IMR-90 (cell line): ENCODE results near the gene UBR1. TPM values are rescaled to one million over a fixed set of nuclear protein-coding genes. Genes with fewer than 3 reads are reported as not detected.

Experiments
- ATAC-seq: fragments of 200-7000 bp; cut with Tn5 transposase; 2 replicates; pipeline ENCODE4 v1.9.1; 2020; ENCODE audit warnings: low read depth, mild to moderate bottlenecking, moderate library complexity
- BruUV-seq: library from RNA; stranded (reverse); fragments of 400-500 nt; replicated peaks from 2 replicates; lab custom pipeline; 2021; lab: Mats Ljungman, UMichigan
- CTCF ChIA-PET: fragments of 300-600 bp; formaldehyde crosslinking; extraction: SDS; loops from one replicate; lab custom pipeline; 2021; ENCODE audit warnings: antibody characterized with exemption; lab: Yijun Ruan, JAX
- POLR2A ChIA-PET: fragments of 300-600 bp; sonication (Branson Sonifier 250); formaldehyde crosslinking; loops from one replicate; lab custom pipeline; 2022; ENCODE audit warnings: antibody characterized with exemption; ENCODE audit not compliant: unreplicated experiment; lab: Charles Lee
- DNase-seq: peaks from one replicate; pipeline ENCODE4 v3.0.0; 2013
- H2AFZ ChIP-seq: replicated peaks from 2 replicates; pipeline ENCODE3; 2013; ENCODE audit warnings: low read length, mild to moderate bottlenecking; ENCODE audit not compliant: poor library complexity
- H2AK5ac ChIP-seq: 2 replicates; pipeline ENCODE4 v1.6.1; 2013; ENCODE audit warnings: low read depth, low read length, inconsistent platforms
- H2AK9ac ChIP-seq: replicated peaks from 2 replicates; pipeline ENCODE3; 2013; ENCODE audit warnings: mild to moderate bottlenecking, low read depth, low read length, moderate library complexity; ENCODE audit not compliant: poor library complexity
- H2BK120ac ChIP-seq: 2 replicates; pipeline ENCODE4 v1.6.1; 2013; ENCODE audit warnings: low read depth, low read length, inconsistent platforms
- H2BK15ac ChIP-seq: 3 replicates; pipeline ENCODE4 v1.6.1; 2013; ENCODE audit warnings: low read depth, low read length, inconsistent platforms
- H2BK20ac ChIP-seq: 2 replicates; pipeline ENCODE4 v1.6.1; 2013; ENCODE audit warnings: low read depth, mild to moderate bottlenecking, inconsistent platforms, low read length, moderate library complexity
- H2BK5ac ChIP-seq: 2 replicates; pipeline ENCODE4 v1.6.1; 2013; ENCODE audit warnings: mild to moderate bottlenecking, low read depth, low read length, inconsistent platforms; ENCODE audit not compliant: poor library complexity, severe bottlenecking
- H3K14ac ChIP-seq: replicated peaks from 2 replicates; pipeline ENCODE4 v1.6.1; 2013; ENCODE audit warnings: low read depth, low read length, inconsistent platforms
- H3K18ac ChIP-seq: 2 replicates; pipeline ENCODE4 v1.6.1; 2013; ENCODE audit warnings: low read depth, low read length, control low read depth
- H3K23ac ChIP-seq: 2 replicates; pipeline ENCODE4 v1.6.1; 2013; ENCODE audit warnings: low read depth, low read length, inconsistent platforms
- H3K27ac ChIP-seq: 2 replicates; pipeline ENCODE4 v1.5.1; 2013; ENCODE audit warnings: mild to moderate bottlenecking, control low read depth, low read length; ENCODE audit not compliant: insufficient read depth
- H3K27me3 ChIP-seq: 2 replicates; pipeline ENCODE4 v1.6.1; 2013; ENCODE audit warnings: low read length; ENCODE audit not compliant: control insufficient read depth, insufficient read depth
- H3K36me3 ChIP-seq: 2 replicates; pipeline ENCODE4 v1.6.1; 2013; ENCODE audit warnings: low read length, mixed read lengths; ENCODE audit not compliant: control insufficient read depth, insufficient read depth
- H3K4ac ChIP-seq: 2 replicates; pipeline ENCODE4 v1.6.1; 2013; ENCODE audit warnings: low read depth, low read length, inconsistent platforms
- H3K4me1 ChIP-seq: 2 replicates; pipeline ENCODE4 v1.6.1; 2013; ENCODE audit warnings: low read length, mixed read lengths; ENCODE audit not compliant: control insufficient read depth, insufficient read depth
- H3K4me2 ChIP-seq: 2 replicates; pipeline ENCODE4 v1.6.1; 2013; ENCODE audit warnings: low read depth, mild to moderate bottlenecking, control low read depth, low read length, moderate library complexity
- H3K4me3 ChIP-seq: 2 replicates; pipeline ENCODE4 v1.5.1; 2013; ENCODE audit warnings: low read depth, mild to moderate bottlenecking, control low read depth, low read length, moderate library complexity; ENCODE audit not compliant: insufficient read depth
- H3K56ac ChIP-seq: 2 replicates; pipeline ENCODE4 v1.6.1; 2013; ENCODE audit warnings: low read length, inconsistent platforms; ENCODE audit not compliant: insufficient read depth; ENCODE audit errors: extremely low read depth
- H3K79me1 ChIP-seq, 2 experiments: 2 replicates each; pipeline ENCODE4 v1.6.1; 2013; ENCODE audit warnings: low read length in 2 of 2, inconsistent platforms in 1 of 2, low read depth in 1 of 2
- H3K9ac ChIP-seq: 2 replicates; pipeline ENCODE4 v1.6.1; 2013; ENCODE audit warnings: low read depth, low read length, control low read depth
- H3K9me1 ChIP-seq: 2 replicates; pipeline ENCODE4 v1.6.1; 2013; ENCODE audit warnings: low read length, inconsistent platforms; ENCODE audit not compliant: insufficient read depth
- H3K9me3 ChIP-seq: 2 replicates; pipeline ENCODE4 v1.6.1; 2013; ENCODE audit warnings: low read length; ENCODE audit not compliant: control insufficient read depth, insufficient read depth
- H4K20me1 ChIP-seq: 2 replicates; pipeline ENCODE4 v1.6.1; 2013; ENCODE audit warnings: low read length, inconsistent platforms; ENCODE audit not compliant: insufficient read depth
- H4K5ac ChIP-seq: 2 replicates; pipeline ENCODE4 v1.6.1; 2013; ENCODE audit warnings: mild to moderate bottlenecking, low read depth, low read length, control low read depth
- H4K8ac ChIP-seq, 2 experiments: 2 replicates each; pipeline ENCODE4 v1.6.1; 2013; ENCODE audit warnings: low read depth in 2 of 2, low read length in 2 of 2, control low read depth in 1 of 2, inconsistent platforms in 1 of 2
- H4K91ac ChIP-seq: 2 replicates; pipeline ENCODE4 v1.6.1; 2013; ENCODE audit warnings: low read depth, low read length, inconsistent platforms; ENCODE audit not compliant: insufficient read depth
- BHLHE40 ChIP-seq: fragments of 150-350 bp; IDR thresholded peaks from 2 replicates; pipeline ENCODE4 v1.6.1; 2016; ENCODE audit warnings: mild to moderate bottlenecking, low read depth, low read length
- CEBPB ChIP-seq: IDR thresholded peaks from 2 replicates; pipeline ENCODE4 v1.6.1; 2012; ENCODE audit warnings: low read depth, low read length, improper control_type of control experiment
- CHD1 ChIP-seq: IDR thresholded peaks from 2 replicates; pipeline ENCODE4 v1.6.1; 2012; ENCODE audit warnings: low read depth, low read length, improper control_type of control experiment
- CTCF ChIP-seq: conservative IDR thresholded peaks from 2 replicates; pipeline ENCODE4 v1.5.1; 2012; ENCODE audit warnings: mild to moderate bottlenecking, low read depth, low read length, improper control_type of control experiment
- ELK1 ChIP-seq: fragments of 150-350 bp; IDR thresholded peaks from 2 replicates; pipeline ENCODE4 v1.6.1; 2016; ENCODE audit warnings: low read depth, mild to moderate bottlenecking, low read length, moderate library complexity, borderline replicate concordance
- FOS ChIP-seq: fragments of 150-350 bp; IDR thresholded peaks from 2 replicates; pipeline ENCODE4 v1.6.1; 2016; ENCODE audit warnings: low read depth, low read length
- MAFK ChIP-seq: IDR thresholded peaks from 2 replicates; pipeline ENCODE4 v1.6.1; 2012; ENCODE audit warnings: low read depth, low read length, improper control_type of control experiment
- MAZ ChIP-seq: IDR thresholded peaks from 2 replicates; pipeline ENCODE4 v1.6.1; 2012; ENCODE audit warnings: low read depth, mild to moderate bottlenecking, low read length, improper control_type of control experiment, moderate library complexity, borderline replicate concordance
- MXI1 ChIP-seq: IDR thresholded peaks from 2 replicates; pipeline ENCODE4 v1.6.1; 2012; ENCODE audit warnings: low read depth, mild to moderate bottlenecking, low read length, moderate library complexity, borderline replicate concordance
- NFE2L2 ChIP-seq: fragments of 150-350 bp; IDR thresholded peaks from 2 replicates; pipeline ENCODE4 v1.6.1; 2016; ENCODE audit warnings: low read depth, mild to moderate bottlenecking, low read length
- POLR2A ChIP-seq: IDR thresholded peaks from 2 replicates; pipeline ENCODE4 v1.6.1; 2012; ENCODE audit warnings: mild to moderate bottlenecking, low read depth, low read length
- RAD21 ChIP-seq: IDR thresholded peaks from 2 replicates; pipeline ENCODE4 v1.6.1; 2012; ENCODE audit warnings: low read length, improper control_type of control experiment
- RCOR1 ChIP-seq: IDR thresholded peaks from 2 replicates; pipeline ENCODE4 v1.6.1; 2012; ENCODE audit warnings: mild to moderate bottlenecking, low read length, improper control_type of control experiment; ENCODE audit not compliant: insufficient replicate concordance
- RFX5 ChIP-seq: IDR thresholded peaks from 2 replicates; pipeline ENCODE4 v1.8.0; 2012; ENCODE audit warnings: low read depth, mild to moderate bottlenecking, low read length, moderate library complexity
- SMC3 ChIP-seq: fragments of 150-350 bp; IDR thresholded peaks from 2 replicates; pipeline ENCODE4 v1.6.1; 2016; ENCODE audit warnings: low read depth, mild to moderate bottlenecking, antibody characterized with exemption, low read length, moderate library complexity
- USF2 ChIP-seq: fragments of 150-350 bp; IDR thresholded peaks from 2 replicates; pipeline ENCODE4 v1.6.1; 2017; ENCODE audit warnings: mild to moderate bottlenecking, antibody characterized with exemption, low read length, low read depth
- WGBS, 2 experiments: methylation state at CpG; one replicate each; pipeline versions ENCODE4 v1.1.5 to v1.1.7; 2013; ENCODE audit warnings: missing lambda C conversion rate in 2 of 2; ENCODE audit not compliant: insufficient read length in 1 of 2; ENCODE audit errors: extremely low coverage in 2 of 2; 5-methylcytosine and 5-hydroxymethylcytosine counted together
- dilution Hi-C: fragments of 300-500 bp; cut with HindIII; formaldehyde crosslinking; loops from one replicate; pipeline ENCODE4 v1.14.3; 2018; ENCODE audit warnings: low sequenced_read_pairs; ENCODE audit not compliant: unreplicated experiment
- in situ Hi-C: fragments of 300-500 bp; cut with MboI; formaldehyde crosslinking; loops from 3 replicates; pipeline ENCODE4 v1.14.3; 2019; ENCODE audit warnings: low sequenced_read_pairs, inconsistent platforms, mixed read lengths
- intact Hi-C: fragments of 100-400 bp; cut with micrococcal nuclease; formaldehyde crosslinking; loops from 2 replicates; pipeline ENCODE4 v1.10.0; 2022
- polyA plus RNA-seq, 3 experiments: library from polyadenylated mRNA; depleted of rRNA; stranded (reverse); fragments of >200 nt; gene quantifications; 2 replicates each; pipeline ENCODE4 v1.2.3, GENCODE V29; 2012; ENCODE audit warnings: low replicate concordance in 1 of 3
- total RNA-seq: library from RNA; depleted of rRNA; stranded (reverse); fragments of >200 nt; gene quantifications from 2 replicates; pipeline ENCODE4 v1.2.3, GENCODE V29; 2012

UBR1 gene
- total and polyA plus RNA-seq, 2 of the 4 experiments (the other 2 are of a cell fraction) = 6.5 to 30.1 TPM

- ChIA-PET POLR2A (no interaction called here), CTCF (no interaction called here)
- DNase-seq (no peak), ATAC-seq (no peak)
- no peaks in the 10 kb centered on the region for H4K20me1 ChIP-seq
- no peak overlapping the region for H2BK5ac ChIP-seq
- H2AK5ac ChIP-seq = no peak overlapping the region
- no peaks in the 10 kb centered on the region; the same call in 1 of the 2 replicates for H3K9me1 ChIP-seq
- no peak overlapping the region for H2BK15ac ChIP-seq
- BruUV-seq = no TSS peak
- intact Hi-C loops = no loop called here
- peaks cover 13% of the 10 kb centered on the region for H3K36me3 ChIP-seq
- H3K4ac ChIP-seq = no peak overlapping the region
- no peak overlapping the region for H3K27ac ChIP-seq
- dilution Hi-C loops = no loop called here
- peaks cover 4 to 6% of the 10 kb centered on the region in 2 experiments; a peak in 2 of 4 replicates for H3K79me1 ChIP-seq
- H4K91ac ChIP-seq = no peak overlapping the region
- H4K5ac ChIP-seq = no peak overlapping the region
- TF ChIP-seq CTCF (no peak), USF2 (no peak), POLR2A (no peak), SMC3 (no peak), RCOR1 (no peak), RFX5 (no peak), MAZ (no peak), MAFK (no peak), CEBPB (no peak), CHD1 (no peak), ELK1 (no peak), NFE2L2 (no peak), MXI1 (no peak), BHLHE40 (no peak), FOS (no peak), RAD21 (no peak)
- in situ Hi-C loops = no loop called here
- no peak overlapping the region for H2BK20ac ChIP-seq
- no peaks in the 10 kb centered on the region for H3K4me1 ChIP-seq
- no peak overlapping the region for H3K18ac ChIP-seq
- no peak overlapping the region for H3K23ac ChIP-seq
- no CpG with 5 or more reads among the region's 1 CpG for WGBS, 2 experiments
- H3K27me3 ChIP-seq = no peaks in the 10 kb centered on the region
- H2AK9ac ChIP-seq = no peak overlapping the region
- no peak overlapping the region for H3K9ac ChIP-seq
- H3K14ac ChIP-seq = no peak overlapping the region
- H2AFZ ChIP-seq = no peak overlapping the region
- no peaks in the 10 kb centered on the region for H3K9me3 ChIP-seq
- no peak overlapping the region for H4K8ac ChIP-seq
- H3K4me3 ChIP-seq = no peak overlapping the region
- H3K4me2 ChIP-seq = no peak overlapping the region
- no peak overlapping the region for H2BK120ac ChIP-seq
- no peak overlapping the region for H3K56ac ChIP-seq
These were observed 63.0 kb downstream of the UBR1 start for GRCh38 chr15:43042885-43043284.
